ENCODE measurements around the gene KIF26B. TPM values are rescaled to one million over a fixed set of nuclear protein-coding genes. Genes with fewer than 3 reads are reported as not detected.

KIF26B gene
- total and polyA plus RNA-seq, 7 donors, result 0.01 to 0.32 (median 0.06) TPM

DNA sequence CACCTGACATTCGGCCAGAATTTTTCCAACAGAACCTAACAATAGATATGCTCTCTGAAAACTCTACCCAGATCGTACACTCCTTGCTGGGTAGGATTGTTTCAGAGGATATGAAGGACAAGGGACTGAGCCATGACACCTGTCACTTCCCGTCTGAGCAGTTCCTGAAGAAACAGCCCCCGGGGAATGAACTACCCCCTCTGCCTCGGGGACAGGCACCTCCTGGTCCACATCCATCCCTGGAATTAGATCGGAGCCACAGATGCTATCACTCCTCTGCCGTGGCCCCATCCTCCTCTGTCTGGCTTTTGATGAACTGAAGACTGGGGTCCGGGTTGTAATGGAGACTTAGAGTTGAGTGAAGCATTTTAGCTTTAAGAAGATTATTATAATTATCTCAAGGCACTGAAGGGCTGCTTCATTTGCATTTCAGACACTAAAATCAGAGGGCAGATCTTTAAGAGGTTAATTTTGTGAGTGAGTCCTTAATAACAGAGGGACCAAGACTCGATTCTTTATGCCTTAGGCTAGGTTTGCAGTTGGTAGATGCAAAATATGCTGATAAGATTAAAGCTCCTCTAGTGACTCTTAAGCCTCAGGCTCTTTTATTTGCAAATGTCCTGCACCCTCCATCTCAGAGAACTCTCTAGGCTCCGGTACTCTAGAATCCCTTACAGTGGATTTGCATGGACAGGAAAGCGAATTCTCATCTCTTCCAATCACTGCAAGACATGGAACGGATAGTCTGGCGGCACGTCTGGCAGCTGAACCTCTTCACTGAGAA lies 333.8 kb downstream of the KIF26B start:
- ATAC-seq (no peak), DNase-seq (no peak)
- no peak overlapping the region for H3K4me3 ChIP-seq
- H3K4me1 ChIP-seq, result no peaks in the 10 kb centered on the region
- no peaks in the 10 kb centered on the region for H3K9me3 ChIP-seq
- intact Hi-C loops (cut with DNase I), result no loop called here
- H3K27me3 ChIP-seq (ENCODE audit: insufficient read depth in 3 of 3, low read length in 2 of 3), result no peaks in the 10 kb centered on the region
- TF ChIP-seq, protein P1, sequence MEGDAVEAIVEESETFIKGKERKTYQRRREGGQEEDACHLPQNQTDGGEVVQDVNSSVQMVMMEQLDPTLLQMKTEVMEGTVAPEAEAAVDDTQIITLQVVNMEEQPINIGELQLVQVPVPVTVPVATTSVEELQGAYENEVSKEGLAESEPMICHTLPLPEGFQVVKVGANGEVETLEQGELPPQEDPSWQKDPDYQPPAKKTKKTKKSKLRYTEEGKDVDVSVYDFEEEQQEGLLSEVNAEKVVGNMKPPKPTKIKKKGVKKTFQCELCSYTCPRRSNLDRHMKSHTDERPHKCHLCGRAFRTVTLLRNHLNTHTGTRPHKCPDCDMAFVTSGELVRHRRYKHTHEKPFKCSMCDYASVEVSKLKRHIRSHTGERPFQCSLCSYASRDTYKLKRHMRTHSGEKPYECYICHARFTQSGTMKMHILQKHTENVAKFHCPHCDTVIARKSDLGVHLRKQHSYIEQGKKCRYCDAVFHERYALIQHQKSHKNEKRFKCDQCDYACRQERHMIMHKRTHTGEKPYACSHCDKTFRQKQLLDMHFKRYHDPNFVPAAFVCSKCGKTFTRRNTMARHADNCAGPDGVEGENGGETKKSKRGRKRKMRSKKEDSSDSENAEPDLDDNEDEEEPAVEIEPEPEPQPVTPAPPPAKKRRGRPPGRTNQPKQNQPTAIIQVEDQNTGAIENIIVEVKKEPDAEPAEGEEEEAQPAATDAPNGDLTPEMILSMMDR (IDR thresholded peaks at IDR 0.05), result no peak
- no peaks in the 10 kb centered on the region for H3K36me3 ChIP-seq (ENCODE audit: insufficient read depth in 1 of 2, low read depth in 1 of 2)
- no peak overlapping the region for H3K27ac ChIP-seq
- 68 to 70% (median 70%) methylated on average over 14 of the region's 14 CpGs for WGBS, 3 donors

DNA sequence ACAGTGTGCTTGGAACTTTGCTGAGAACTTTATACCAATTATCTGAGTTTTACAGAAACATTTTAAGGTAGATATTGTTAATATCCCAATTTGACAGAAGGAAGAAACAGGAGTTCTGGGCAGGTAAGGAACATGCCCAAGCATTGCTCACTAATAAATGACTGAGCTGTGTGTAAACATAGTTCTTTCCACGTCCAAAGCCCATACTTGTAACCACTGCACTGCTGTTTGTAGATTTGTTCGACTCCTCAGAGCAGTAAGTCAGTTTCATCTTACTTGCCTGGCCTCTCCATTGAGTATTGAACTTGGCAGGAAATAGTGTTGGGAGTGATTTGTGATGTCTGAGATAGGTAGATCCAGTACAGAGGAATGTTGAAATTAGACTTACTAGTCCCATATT lies 335.1 kb downstream of the KIF26B start:
- Histone ChIP-seq H3K9me3 (no peaks in the 10 kb centered on the region), H3K4me3 (no peak overlapping the region), H3K36me3 (ENCODE audit: insufficient read depth in 1 of 2, low read depth in 1 of 2) (no peaks in the 10 kb centered on the region), H3K27me3 (ENCODE audit: insufficient read depth in 3 of 3, low read length in 2 of 3) (no peaks in the 10 kb centered on the region), H3K27ac (no peak overlapping the region), H3K4me1 (no peaks in the 10 kb centered on the region)
- 58 to 69% (median 61%) methylated on average over 2 of the region's 2 CpGs for WGBS, 3 donors
- TF ChIP-seq, protein P1 (IDR thresholded peaks at IDR 0.05), result no peak
- intact Hi-C loops (cut with DNase I), result no loop called here
- no peak for ATAC-seq
- no peak for DNase-seq

DNA sequence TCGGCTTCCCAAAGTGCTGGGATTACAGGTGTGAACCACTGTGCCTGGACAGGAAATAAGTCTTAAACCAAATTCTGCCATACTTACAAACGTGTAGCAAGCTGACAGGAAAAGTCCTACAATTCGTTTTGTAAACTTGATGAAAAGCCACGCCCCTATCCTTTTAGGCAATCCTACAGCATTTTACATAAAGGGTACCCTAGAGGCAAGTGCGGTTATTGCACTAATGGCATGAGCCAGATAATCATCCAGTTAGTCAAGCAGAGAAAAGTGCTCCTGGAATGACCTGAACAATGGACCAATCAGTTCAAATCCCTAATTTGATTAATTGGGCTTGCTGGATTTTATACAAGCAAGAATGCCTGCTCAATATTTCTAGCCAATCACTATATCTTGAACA lies 338.2 kb downstream of the KIF26B start:
- ATAC-seq (no peak), DNase-seq (no peak)
- H3K27me3 ChIP-seq (ENCODE audit: insufficient read depth in 3 of 3, low read length in 2 of 3), result no peaks in the 10 kb centered on the region
- H3K36me3 ChIP-seq (ENCODE audit: insufficient read depth in 1 of 2, low read depth in 1 of 2), result no peaks in the 10 kb centered on the region
- no peak overlapping the region for H3K27ac ChIP-seq
- H3K9me3 ChIP-seq, result no peaks in the 10 kb centered on the region
- 80 to 82% (median 81%) methylated on average over 5 of the region's 5 CpGs for WGBS, 3 donors
- H3K4me1 ChIP-seq, result no peaks in the 10 kb centered on the region
- no peak overlapping the region for H3K4me3 ChIP-seq
- TF ChIP-seq, protein P1 (IDR thresholded peaks at IDR 0.05), result no peak
- intact Hi-C loops (cut with DNase I), result no loop called here

DNA sequence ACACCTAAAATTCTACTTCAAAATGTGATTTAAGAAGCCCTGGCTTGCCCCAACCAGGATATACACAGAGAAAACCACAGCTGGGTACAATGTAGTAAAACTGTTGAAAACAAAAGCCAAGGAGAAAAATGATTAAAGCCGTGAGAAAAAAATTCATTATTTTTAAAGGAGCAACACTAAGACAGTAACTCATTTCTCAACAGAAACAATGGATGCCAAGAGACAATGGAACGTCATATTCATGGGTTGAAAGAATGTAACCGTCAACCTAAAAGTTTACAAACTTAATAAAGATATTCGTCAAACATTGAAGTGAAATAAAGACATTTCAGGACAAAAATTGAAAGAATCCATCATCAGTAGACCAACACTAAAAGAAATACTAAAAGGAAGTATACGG lies 340.9 kb downstream of the KIF26B start:
- Histone ChIP-seq H3K9me3 (no peaks in the 10 kb centered on the region), H3K36me3 (ENCODE audit: insufficient read depth in 1 of 2, low read depth in 1 of 2) (no peaks in the 10 kb centered on the region), H3K27me3 (ENCODE audit: insufficient read depth in 3 of 3, low read length in 2 of 3) (no peaks in the 10 kb centered on the region), H3K27ac (no peak overlapping the region), H3K4me1 (no peaks in the 10 kb centered on the region), H3K4me3 (no peak overlapping the region)
- ATAC-seq (no peak), DNase-seq (no peak)
- intact Hi-C loops (cut with DNase I), result no loop called here
- TF ChIP-seq, protein P1 (IDR thresholded peaks at IDR 0.05), result no peak
- WGBS, 3 donors, result 76 to 92% (median 87%) methylated on average over 5 of the region's 5 CpGs

DNA sequence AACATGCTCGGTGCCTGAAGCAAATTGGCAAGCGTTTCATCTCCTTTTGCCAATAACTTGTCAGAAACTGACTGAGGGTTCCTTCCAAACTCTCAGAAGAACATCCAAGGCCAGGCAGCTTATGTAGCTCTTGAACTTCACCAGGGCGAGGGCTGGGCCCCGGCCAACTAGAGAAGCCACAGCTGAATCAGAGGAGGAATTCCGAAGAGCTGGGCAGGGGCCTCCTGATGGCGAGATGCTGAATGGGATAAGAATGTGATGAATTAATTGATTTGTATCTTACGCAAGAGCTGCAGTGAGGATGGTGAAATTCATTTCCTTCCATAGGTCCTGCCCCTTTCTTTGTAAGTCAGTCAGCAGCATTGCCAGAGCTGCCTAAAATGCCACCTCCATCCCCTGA lies 345.8 kb downstream of the KIF26B start:
- ATAC-seq, result no peak
- 58 to 68% (median 58%) methylated on average over 7 of the region's 7 CpGs for WGBS, 3 donors
- no peak for DNase-seq

More for the DNA sequence above, 345.8 kb downstream of the KIF26B start:
- TF ChIP-seq, protein P1 (IDR thresholded peaks at IDR 0.05), result no peak
- no peak overlapping the region for H3K27ac ChIP-seq
- no peaks in the 10 kb centered on the region for H3K36me3 ChIP-seq (ENCODE audit: insufficient read depth in 1 of 2, low read depth in 1 of 2)
- H3K27me3 ChIP-seq (ENCODE audit: insufficient read depth in 3 of 3, low read length in 2 of 3), result no peaks in the 10 kb centered on the region
- H3K4me1 ChIP-seq, result no peaks in the 10 kb centered on the region
- no peak overlapping the region for H3K4me3 ChIP-seq
- no peaks in the 10 kb centered on the region for H3K9me3 ChIP-seq
- intact Hi-C loops (cut with DNase I), result no loop called here
